ENCODE data around the gene TBC1D2.

Gene TBC1D2

DNA sequence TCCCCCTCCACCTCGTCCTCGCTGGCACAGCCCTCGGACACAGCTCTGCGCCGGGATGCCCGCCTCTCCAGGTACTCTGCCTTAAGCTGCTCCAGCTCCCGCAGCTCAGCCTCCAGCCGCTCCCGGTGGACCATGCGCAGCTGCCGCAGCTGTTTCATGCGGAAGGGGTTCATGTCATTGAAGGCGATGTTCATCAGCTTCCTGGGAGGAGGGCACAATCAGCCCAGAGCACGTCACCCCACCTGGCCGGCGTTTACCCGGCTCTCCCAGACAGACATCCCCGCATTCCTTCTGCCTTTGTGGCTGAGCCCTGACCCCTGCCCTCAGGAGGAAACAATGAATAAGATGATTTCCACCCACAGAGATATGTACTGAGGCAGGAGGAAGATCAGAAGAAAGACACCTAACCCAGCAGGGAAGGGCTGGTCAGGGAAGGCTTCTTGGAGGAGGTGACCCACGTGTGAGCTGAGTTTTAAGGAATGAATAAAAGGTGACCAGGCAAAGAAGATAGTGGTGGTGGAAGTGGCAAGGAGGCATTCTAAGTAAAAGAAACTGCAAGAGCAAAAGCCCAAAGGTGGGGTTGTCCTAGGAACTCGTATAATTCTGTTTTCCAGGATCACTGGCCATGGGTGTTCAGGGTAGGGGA is 55.9 kb downstream of the TBC1D2 start:
- Histone ChIP-seq H3K4me3 (ENCODE audit: low read length) (no peak overlapping the region), H3K9me3 (ENCODE audit: control insufficient read depth, low read length) (no peaks in the 10 kb centered on the region), H3K27me3 (replicated peaks; ENCODE audit: control insufficient read depth, insufficient read depth, low read length) (no peaks in the 10 kb centered on the region), H3K4me1 (ENCODE audit: control insufficient read depth, insufficient read depth, low read length) (no peaks in the 10 kb centered on the region), H3K36me3 (ENCODE audit: control insufficient read depth, insufficient read depth, low read length, severe bottlenecking) (peaks cover 7% of the 10 kb centered on the region), H3K9ac (ENCODE audit: low read length) (no peak overlapping the region)
- DNase-seq (ENCODE audit: low read depth), result no peak

- no peaks in the 10 kb centered on the region for H3K27me3 ChIP-seq (replicated peaks; ENCODE audit: control insufficient read depth, insufficient read depth, low read length)
- no peak overlapping the region for H3K4me3 ChIP-seq (ENCODE audit: low read length)
- H3K4me1 ChIP-seq (ENCODE audit: control insufficient read depth, insufficient read depth, low read length), result peaks cover 4% of the 10 kb centered on the region
- peaks cover 7% of the 10 kb centered on the region for H3K36me3 ChIP-seq (ENCODE audit: control insufficient read depth, insufficient read depth, low read length, severe bottlenecking)
- DNase-seq (ENCODE audit: low read depth), result no peak
- H3K9me3 ChIP-seq (ENCODE audit: control insufficient read depth, low read length), result no peaks in the 10 kb centered on the region
- H3K9ac ChIP-seq (ENCODE audit: low read length), result no peak overlapping the region
These were observed 59.8 kb downstream of the TBC1D2 start for GRCh38 chr9:98195671-98196070.

DNA sequence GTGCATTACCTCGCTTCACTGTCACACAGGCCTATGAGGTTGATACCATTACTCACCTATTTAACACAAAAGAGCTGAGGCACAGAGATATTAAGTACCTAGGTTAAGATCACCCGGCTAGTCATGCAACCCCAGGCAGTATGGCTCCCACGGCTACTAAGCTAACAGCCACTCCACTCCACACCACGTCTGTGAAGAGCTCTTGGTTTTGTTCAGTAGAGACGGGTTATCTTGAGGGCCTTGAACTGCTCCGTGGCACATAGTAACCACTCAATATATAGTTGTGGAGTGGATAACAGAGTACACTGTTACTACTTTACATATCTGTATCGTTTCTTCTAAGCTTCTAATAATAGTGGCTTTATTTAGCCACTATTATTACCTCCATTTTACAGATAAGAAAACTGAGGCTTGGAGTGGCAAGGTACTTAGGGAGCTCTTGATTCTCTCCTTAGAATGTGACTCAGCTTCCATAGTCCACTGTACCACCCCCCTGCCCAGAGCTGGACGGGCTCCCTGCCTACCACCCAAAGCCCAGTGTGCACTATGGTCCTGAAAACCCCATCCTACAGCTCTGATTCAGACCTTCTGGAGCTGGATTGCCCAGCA is 62.0 kb downstream of the TBC1D2 start:
- no peak for DNase-seq (ENCODE audit: low read depth)
- Histone ChIP-seq H3K9me3 (ENCODE audit: control insufficient read depth, low read length) (no peaks in the 10 kb centered on the region), H3K36me3 (ENCODE audit: control insufficient read depth, insufficient read depth, low read length, severe bottlenecking) (no peaks in the 10 kb centered on the region), H3K9ac (ENCODE audit: low read length) (peak overlapping the region; percentile 82), H3K4me1 (ENCODE audit: control insufficient read depth, insufficient read depth, low read length) (peaks cover 4% of the 10 kb centered on the region), H3K4me3 (ENCODE audit: low read length) (peak overlapping the region; percentile 86), H3K27me3 (replicated peaks; ENCODE audit: control insufficient read depth, insufficient read depth, low read length) (no peaks in the 10 kb centered on the region)

DNA sequence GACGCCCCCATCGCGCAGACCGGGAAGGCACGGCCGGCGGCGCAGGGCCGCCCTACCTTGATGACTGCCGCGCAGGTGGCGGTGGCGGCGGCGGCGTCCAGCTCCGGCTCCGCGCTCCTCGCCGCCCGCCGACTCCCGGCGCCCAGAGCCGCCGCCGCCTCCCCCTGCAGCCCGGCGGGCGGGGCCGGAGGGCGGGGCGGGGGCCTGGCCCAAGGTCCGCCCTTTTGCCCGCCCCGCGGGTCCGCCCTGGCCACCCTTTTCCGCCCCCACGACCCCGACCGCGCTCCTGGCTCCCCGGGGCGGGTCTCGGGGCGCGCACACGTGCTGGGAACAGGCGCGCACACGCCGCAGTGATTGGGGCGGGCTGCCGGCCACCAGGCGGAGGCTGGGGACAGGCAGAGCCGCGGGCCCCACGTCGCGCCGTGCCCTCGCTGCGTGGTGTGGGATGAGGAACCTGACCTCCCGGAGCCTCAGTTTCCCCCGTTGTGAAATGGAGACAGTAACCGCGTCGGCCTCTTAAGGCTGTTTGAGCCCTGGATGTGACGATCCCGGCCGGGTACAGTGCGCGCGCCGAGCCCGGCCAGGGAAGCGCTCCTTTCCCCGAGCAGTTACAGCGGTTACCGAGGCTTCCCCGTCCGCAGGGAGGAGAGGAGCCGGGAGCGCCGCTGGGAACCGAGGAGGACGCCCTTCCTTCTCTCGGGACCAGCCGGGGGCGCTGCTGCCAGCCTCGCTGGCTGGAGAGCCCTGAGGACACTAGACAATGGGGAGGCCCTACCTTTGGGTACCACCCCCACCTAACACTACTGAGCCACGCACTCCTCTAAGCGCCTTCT is 62.7 kb downstream of the TBC1D2 start, which contains the start of gene CORO2A:
TSS of gene CORO2A (minus strand) at position 135 of the 833 bp plus-strand sequence. CDS start 34,977 bp downstream, outside the sequence.
- H3K9me3 ChIP-seq (ENCODE audit: control insufficient read depth, low read length), result no peaks in the 10 kb centered on the region
- H3K4me3 ChIP-seq (ENCODE audit: low read length), result peak within 1 kb of the TSS; percentile 86
- DNase-seq (ENCODE audit: low read depth), result peak; percentile 79
- H3K4me1 ChIP-seq (ENCODE audit: control insufficient read depth, insufficient read depth, low read length), result peaks cover 4% of the 10 kb centered on the region
- no peaks in the 10 kb centered on the region for H3K27me3 ChIP-seq (replicated peaks; ENCODE audit: control insufficient read depth, insufficient read depth, low read length)
- peak within 1 kb of the TSS; percentile 82 for H3K9ac ChIP-seq (ENCODE audit: low read length)
- no peaks in the 10 kb centered on the region for H3K36me3 ChIP-seq (ENCODE audit: control insufficient read depth, insufficient read depth, low read length, severe bottlenecking)

GRCh38 chr9:98191671-98192502 is 63.6 kb downstream of the TBC1D2 start:
- no peaks in the 10 kb centered on the region for H3K9me3 ChIP-seq (ENCODE audit: control insufficient read depth, low read length)
- no peaks in the 10 kb centered on the region for H3K36me3 ChIP-seq (ENCODE audit: control insufficient read depth, insufficient read depth, low read length, severe bottlenecking)
- peaks cover 4% of the 10 kb centered on the region for H3K4me1 ChIP-seq (ENCODE audit: control insufficient read depth, insufficient read depth, low read length)
- H3K4me3 ChIP-seq (ENCODE audit: low read length), result peak overlapping the region; percentile 74
- H3K27me3 ChIP-seq (replicated peaks; ENCODE audit: control insufficient read depth, insufficient read depth, low read length), result no peaks in the 10 kb centered on the region
- H3K9ac ChIP-seq (ENCODE audit: low read length), result peak overlapping the region; percentile 46
- DNase-seq (ENCODE audit: low read depth), result peak; percentile 17

DNA sequence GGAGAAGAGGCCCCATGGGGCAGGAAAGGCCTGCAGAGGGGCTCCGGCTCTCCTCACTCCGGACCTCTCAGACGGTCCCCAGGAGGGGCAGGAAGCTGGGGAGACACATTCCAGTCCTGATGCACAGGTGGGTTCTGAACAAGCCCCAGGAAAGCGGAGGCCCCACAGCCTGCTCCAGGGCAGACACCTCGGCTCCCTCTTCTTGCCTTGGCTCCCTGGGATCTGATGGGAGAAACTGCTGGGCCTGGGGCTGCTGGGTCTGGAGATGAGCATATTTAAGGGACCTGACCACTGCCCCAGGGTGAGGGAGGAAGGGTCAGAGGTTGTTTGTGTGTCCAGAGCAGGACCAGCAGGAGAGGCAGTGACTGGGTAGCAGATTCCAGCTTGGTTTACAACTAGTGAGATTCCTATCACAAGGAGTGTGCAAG is 64.3 kb downstream of the TBC1D2 start:
- Histone ChIP-seq H3K4me3 (ENCODE audit: low read length) (no peak overlapping the region), H3K9me3 (ENCODE audit: control insufficient read depth, low read length) (no peaks in the 10 kb centered on the region), H3K36me3 (ENCODE audit: control insufficient read depth, insufficient read depth, low read length, severe bottlenecking) (no peaks in the 10 kb centered on the region), H3K4me1 (ENCODE audit: control insufficient read depth, insufficient read depth, low read length) (peaks cover 4% of the 10 kb centered on the region), H3K9ac (ENCODE audit: low read length) (no peak overlapping the region), H3K27me3 (replicated peaks; ENCODE audit: control insufficient read depth, insufficient read depth, low read length) (no peaks in the 10 kb centered on the region)
- no peak for DNase-seq (ENCODE audit: low read depth)

- Histone ChIP-seq H3K4me1 (ENCODE audit: control insufficient read depth, insufficient read depth, low read length) (peaks cover 4% of the 10 kb centered on the region), H3K27me3 (replicated peaks; ENCODE audit: control insufficient read depth, insufficient read depth, low read length) (no peaks in the 10 kb centered on the region), H3K36me3 (ENCODE audit: control insufficient read depth, insufficient read depth, low read length, severe bottlenecking) (no peaks in the 10 kb centered on the region), H3K9me3 (ENCODE audit: control insufficient read depth, low read length) (no peaks in the 10 kb centered on the region), H3K4me3 (ENCODE audit: low read length) (no peak overlapping the region), H3K9ac (ENCODE audit: low read length) (no peak overlapping the region)
- DNase-seq (ENCODE audit: low read depth), result no peak
These were observed 64.7 kb downstream of the TBC1D2 start for GRCh38 chr9:98190757-98191105.

- Histone ChIP-seq H3K4me1 (ENCODE audit: control insufficient read depth, insufficient read depth, low read length) (peaks cover 4% of the 10 kb centered on the region), H3K4me3 (ENCODE audit: low read length) (no peak overlapping the region), H3K9me3 (ENCODE audit: control insufficient read depth, low read length) (no peaks in the 10 kb centered on the region), H3K9ac (ENCODE audit: low read length) (no peak overlapping the region), H3K27me3 (replicated peaks; ENCODE audit: control insufficient read depth, insufficient read depth, low read length) (no peaks in the 10 kb centered on the region), H3K36me3 (ENCODE audit: control insufficient read depth, insufficient read depth, low read length, severe bottlenecking) (no peaks in the 10 kb centered on the region)
- no peak for DNase-seq (ENCODE audit: low read depth)
These were observed 66.0 kb downstream of the TBC1D2 start for GRCh38 chr9:98189412-98189811.

GRCh38 chr9:98187926-98188325 is 67.5 kb downstream of the TBC1D2 start:
- H3K36me3 ChIP-seq (ENCODE audit: control insufficient read depth, insufficient read depth, low read length, severe bottlenecking), result no peaks in the 10 kb centered on the region
- DNase-seq (ENCODE audit: low read depth), result no peak
- no peak overlapping the region for H3K4me3 ChIP-seq (ENCODE audit: low read length)
- no peak overlapping the region for H3K9ac ChIP-seq (ENCODE audit: low read length)
- no peaks in the 10 kb centered on the region for H3K27me3 ChIP-seq (replicated peaks; ENCODE audit: control insufficient read depth, insufficient read depth, low read length)
- no peaks in the 10 kb centered on the region for H3K4me1 ChIP-seq (ENCODE audit: control insufficient read depth, insufficient read depth, low read length)
- no peaks in the 10 kb centered on the region for H3K9me3 ChIP-seq (ENCODE audit: control insufficient read depth, low read length)

- Histone ChIP-seq H3K36me3 (ENCODE audit: control insufficient read depth, insufficient read depth, low read length, severe bottlenecking) (no peaks in the 10 kb centered on the region), H3K9ac (ENCODE audit: low read length) (no peak overlapping the region), H3K4me1 (ENCODE audit: control insufficient read depth, insufficient read depth, low read length) (no peaks in the 10 kb centered on the region), H3K27me3 (replicated peaks; ENCODE audit: control insufficient read depth, insufficient read depth, low read length) (no peaks in the 10 kb centered on the region), H3K4me3 (ENCODE audit: low read length) (no peak overlapping the region), H3K9me3 (ENCODE audit: control insufficient read depth, low read length) (no peaks in the 10 kb centered on the region)
- no peak for DNase-seq (ENCODE audit: low read depth)
These were observed 69.2 kb downstream of the TBC1D2 start for GRCh38 chr9:98186236-98186635.
